Measurements from ENCODE around the gene GARIN1A.

The GARIN1A gene

DNA sequence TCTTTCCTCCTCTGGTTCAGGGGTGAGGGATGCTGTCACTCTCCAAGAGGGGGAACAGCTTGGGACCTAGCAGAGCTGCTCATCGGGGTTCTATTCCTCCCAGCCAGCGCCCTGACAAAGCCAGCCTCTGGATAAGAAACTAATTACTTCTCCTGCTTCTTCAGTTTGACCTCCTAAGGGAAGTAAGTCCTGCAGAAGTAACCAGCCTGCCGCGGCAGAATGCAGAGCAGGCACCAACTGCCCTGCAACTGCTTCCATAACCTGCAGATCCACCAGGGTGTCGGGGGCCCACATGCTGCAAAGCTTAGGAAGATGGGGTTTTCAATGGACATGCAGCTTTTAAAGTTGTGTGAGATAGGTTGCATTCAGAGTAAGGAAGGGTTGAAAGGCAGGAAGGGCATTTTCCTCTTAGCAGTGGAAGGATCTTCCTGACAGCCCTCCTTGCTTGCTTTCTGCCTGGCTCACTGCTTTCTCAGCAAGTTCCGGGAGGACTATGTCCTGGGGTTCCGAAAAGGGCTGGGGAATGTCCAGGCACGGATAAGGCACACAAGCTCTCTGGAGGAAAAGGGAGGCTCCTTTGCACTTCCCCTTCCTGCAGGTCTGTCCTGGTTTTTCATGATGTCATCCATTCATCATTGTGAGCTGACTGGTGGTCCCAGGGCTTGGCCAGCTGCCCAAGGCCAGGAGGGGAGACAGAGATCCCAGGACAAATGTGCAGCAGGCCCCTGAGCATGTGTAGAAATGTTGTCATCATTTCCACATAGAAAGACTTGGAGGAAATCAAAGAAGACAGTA is 42.8 kb downstream of the GARIN1A start:
- TF ChIP-seq, protein P1, sequence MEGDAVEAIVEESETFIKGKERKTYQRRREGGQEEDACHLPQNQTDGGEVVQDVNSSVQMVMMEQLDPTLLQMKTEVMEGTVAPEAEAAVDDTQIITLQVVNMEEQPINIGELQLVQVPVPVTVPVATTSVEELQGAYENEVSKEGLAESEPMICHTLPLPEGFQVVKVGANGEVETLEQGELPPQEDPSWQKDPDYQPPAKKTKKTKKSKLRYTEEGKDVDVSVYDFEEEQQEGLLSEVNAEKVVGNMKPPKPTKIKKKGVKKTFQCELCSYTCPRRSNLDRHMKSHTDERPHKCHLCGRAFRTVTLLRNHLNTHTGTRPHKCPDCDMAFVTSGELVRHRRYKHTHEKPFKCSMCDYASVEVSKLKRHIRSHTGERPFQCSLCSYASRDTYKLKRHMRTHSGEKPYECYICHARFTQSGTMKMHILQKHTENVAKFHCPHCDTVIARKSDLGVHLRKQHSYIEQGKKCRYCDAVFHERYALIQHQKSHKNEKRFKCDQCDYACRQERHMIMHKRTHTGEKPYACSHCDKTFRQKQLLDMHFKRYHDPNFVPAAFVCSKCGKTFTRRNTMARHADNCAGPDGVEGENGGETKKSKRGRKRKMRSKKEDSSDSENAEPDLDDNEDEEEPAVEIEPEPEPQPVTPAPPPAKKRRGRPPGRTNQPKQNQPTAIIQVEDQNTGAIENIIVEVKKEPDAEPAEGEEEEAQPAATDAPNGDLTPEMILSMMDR (conservative IDR thresholded peaks at IDR 0.05; ENCODE audit: low read depth, low read length), result no peak
- no peak for DNase-seq (ENCODE audit: low read depth)
- H3K4me3 ChIP-seq (ENCODE audit: low read length), result no peak overlapping the region

DNA sequence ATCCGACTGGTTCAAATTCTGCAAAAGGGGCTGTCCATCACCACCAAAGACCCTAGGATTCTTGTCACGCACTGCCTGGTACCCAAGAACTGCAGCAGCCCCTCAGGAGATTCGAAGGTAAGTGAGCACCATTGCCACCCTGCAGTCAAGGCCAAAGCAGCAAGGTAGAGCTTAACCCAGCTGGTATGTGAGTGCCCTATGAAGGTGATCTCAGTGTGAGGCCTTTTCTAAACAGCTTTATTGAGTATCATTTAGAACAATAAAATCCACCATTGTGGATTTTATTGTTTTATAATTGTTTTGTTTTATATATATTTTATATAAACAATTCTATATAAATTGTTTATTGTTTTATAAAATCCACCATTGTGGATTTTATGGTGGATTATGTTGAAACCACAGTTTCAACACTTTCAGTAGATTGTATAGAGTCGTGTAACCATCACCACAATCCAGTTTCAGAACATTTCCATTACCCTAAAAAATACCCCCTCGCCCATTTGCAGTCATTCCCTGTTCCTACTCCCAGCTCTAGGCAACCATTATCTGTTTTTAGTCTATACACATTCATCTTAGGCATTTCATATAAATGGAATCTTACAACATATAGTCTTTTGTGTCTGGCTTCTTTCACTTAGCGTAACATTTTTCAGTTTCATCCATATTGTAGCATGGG is 47.0 kb downstream of the GARIN1A start:
- H3K4me3 ChIP-seq (ENCODE audit: low read length), result no peak overlapping the region
- DNase-seq (ENCODE audit: low read depth), result no peak
- TF ChIP-seq, protein P1 (conservative IDR thresholded peaks at IDR 0.05; ENCODE audit: low read depth, low read length), result no peak

DNA sequence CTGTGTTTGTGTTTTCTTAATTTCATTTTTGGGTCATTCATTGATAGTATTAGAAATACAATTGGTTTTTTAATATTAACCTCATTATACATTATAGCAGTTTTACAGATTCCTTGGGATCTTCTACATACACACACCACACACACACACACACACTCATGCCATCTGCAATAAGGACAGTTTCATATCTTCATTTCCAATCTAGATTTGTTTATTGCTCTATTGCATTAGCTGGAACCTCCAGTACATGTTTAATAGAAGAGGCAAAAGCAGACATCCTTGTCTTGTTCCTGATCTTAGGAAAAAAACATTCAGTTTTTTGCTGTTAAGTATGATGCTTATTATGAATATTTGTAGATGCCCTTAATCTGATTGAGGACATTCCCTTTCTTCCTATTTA is 49.3 kb downstream of the GARIN1A start:
- no peak overlapping the region for H3K4me3 ChIP-seq (ENCODE audit: low read length)
- TF ChIP-seq, protein P1 (conservative IDR thresholded peaks at IDR 0.05; ENCODE audit: low read depth, low read length), result no peak
- DNase-seq (ENCODE audit: low read depth), result no peak
